ENCODE data around the gene STIM1.

DNA sequence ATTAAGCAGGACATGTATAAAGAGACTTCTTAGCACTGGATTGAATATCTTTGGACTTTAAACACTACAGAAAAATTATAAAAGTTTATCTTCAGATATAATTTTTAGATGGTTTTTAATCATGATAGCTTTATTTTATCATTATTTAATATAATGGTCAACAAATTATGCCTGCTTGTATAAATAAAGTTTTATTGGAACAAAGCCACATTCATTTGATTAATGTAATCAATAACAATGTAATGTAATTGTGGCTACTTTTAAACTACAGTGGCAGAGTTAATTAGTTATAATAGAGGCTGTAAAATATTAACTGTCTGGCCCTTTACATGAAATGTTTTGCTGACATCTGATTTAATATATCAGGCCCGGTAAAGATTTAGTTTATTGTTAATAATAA, 70.0 kb downstream of the STIM1 start:
- TF ChIP-seq, protein P1, sequence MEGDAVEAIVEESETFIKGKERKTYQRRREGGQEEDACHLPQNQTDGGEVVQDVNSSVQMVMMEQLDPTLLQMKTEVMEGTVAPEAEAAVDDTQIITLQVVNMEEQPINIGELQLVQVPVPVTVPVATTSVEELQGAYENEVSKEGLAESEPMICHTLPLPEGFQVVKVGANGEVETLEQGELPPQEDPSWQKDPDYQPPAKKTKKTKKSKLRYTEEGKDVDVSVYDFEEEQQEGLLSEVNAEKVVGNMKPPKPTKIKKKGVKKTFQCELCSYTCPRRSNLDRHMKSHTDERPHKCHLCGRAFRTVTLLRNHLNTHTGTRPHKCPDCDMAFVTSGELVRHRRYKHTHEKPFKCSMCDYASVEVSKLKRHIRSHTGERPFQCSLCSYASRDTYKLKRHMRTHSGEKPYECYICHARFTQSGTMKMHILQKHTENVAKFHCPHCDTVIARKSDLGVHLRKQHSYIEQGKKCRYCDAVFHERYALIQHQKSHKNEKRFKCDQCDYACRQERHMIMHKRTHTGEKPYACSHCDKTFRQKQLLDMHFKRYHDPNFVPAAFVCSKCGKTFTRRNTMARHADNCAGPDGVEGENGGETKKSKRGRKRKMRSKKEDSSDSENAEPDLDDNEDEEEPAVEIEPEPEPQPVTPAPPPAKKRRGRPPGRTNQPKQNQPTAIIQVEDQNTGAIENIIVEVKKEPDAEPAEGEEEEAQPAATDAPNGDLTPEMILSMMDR (IDR thresholded peaks at IDR 0.05), result no peak
- TF ChIP-seq POLR2A (IDR thresholded peaks at IDR 0.05), result no peak

Measured in Peyer's patch (tissue), 4 donors.